Prostate gland (tissue), 2 donors: ENCODE results near the gene NUMA1. TPM values are rescaled to one million over a fixed set of nuclear protein-coding genes. Genes with fewer than 3 reads are reported as not detected.
A peak's percentile ranks its signal among the peaks of the same experiment; 100 is the strongest.

ENCODE experiments used
- DNase-seq: peaks from one replicate; pipeline ENCODE4 v3.0.0-alpha.2; 2019; ENCODE audit warnings: low spot score
- H3K27ac ChIP-seq, 2 donors: fragments of 200-600 bp; sonication (generic); 2 replicates each; pipeline ENCODE4 v1.5.1; 2017 to 2019
- H3K27me3 ChIP-seq: fragments of 200-600 bp; sonication (generic); replicated peaks from 2 replicates; pipeline ENCODE4 v1.5.1; 2019; ENCODE audit not compliant: insufficient read depth
- H3K36me3 ChIP-seq, 2 donors: fragments of 200-600 bp; sonication (generic); 1 replicate in 1 of 2; 2 replicates in 1 of 2; pipeline versions ENCODE4 v1.5.1 to v1.8.1; 2017 to 2019
- H3K4me1 ChIP-seq: fragments of 200-600 bp; sonication (generic); replicated peaks from 2 replicates; pipeline ENCODE4 v1.5.1; 2019
- H3K4me3 ChIP-seq, 2 donors: fragments of 200-600 bp; sonication (generic); 2 replicates each; pipeline ENCODE4 v1.5.1; 2017 to 2019
- H3K9me3 ChIP-seq: fragments of 200-600 bp; sonication (generic); 2 replicates; pipeline ENCODE4 v1.5.1; 2017
- POLR2A ChIP-seq: fragments of 450-650 bp; IDR thresholded peaks from one replicate; pipeline ENCODE4 v1.6.1; 2016; ENCODE audit warnings: antibody characterized with exemption, mild to moderate bottlenecking
- POLR2AphosphoS5 ChIP-seq: sonication (generic); formaldehyde crosslinking; IDR thresholded peaks from one replicate; pipeline ENCODE4 v1.6.1; 2017; ENCODE audit warnings: antibody characterized with exemption
- WGBS: methylation state at CpG from one replicate; pipeline ENCODE4 v1.1.5; 2018; 5-methylcytosine and 5-hydroxymethylcytosine counted together
- intact Hi-C: fragments of 100-400 bp; cut with DNase I; formaldehyde crosslinking; loops from one replicate; pipeline ENCODE4 v1.14.2; 2022
- total RNA-seq, 2 donors: library from RNA; depleted of rRNA; stranded (reverse); fragments of >200 nt; gene quantifications; one replicate each; pipeline ENCODE4 v1.1.0, GENCODE V29; 2016
- TF ChIP-seq, protein P1 (sequence below), 4 experiments: fragments of 200-600 bp in 2 of 4; fragments of 450-650 bp in 2 of 4; sonication (generic) in 2 of 4; IDR thresholded peaks; 1 replicate in 3 of 4; 2 replicates in 1 of 4; pipeline ENCODE4 v1.5.1; 2016 to 2019; ENCODE audit warnings: antibody characterized with exemption in 4 of 4, mild to moderate bottlenecking in 2 of 4, moderate library complexity in 2 of 4

The NUMA1 gene
- total RNA-seq, 2 donors from 2014 or later: 623 to 712 TPM

- H3K27ac ChIP-seq: no peak overlapping the region
Observed at GRCh38 chr11:72098741-72099140, 18.4 kb upstream of the NUMA1 start.

GRCh38 chr11:72091292-72091691 lies 10.9 kb upstream of the NUMA1 start:
- no peak overlapping the region for H3K4me3 ChIP-seq
- intact Hi-C loops: loop anchor here (2.0 kb wide), 1 partner anchor 66 kb away; no protein-coding TSS in a partner anchor
- H3K36me3 ChIP-seq: peaks cover 0 to 4% of the 10 kb centered on the region in 2 donors
- no peaks in the 10 kb centered on the region for H3K27me3 ChIP-seq
- peak overlapping the region; percentile 55 to 58 for H3K27ac ChIP-seq
- no peaks in the 10 kb centered on the region for H3K9me3 ChIP-seq
- 33% methylated on average over 4 of the region's 4 CpGs for WGBS
- H3K4me1 ChIP-seq: peaks cover 4% of the 10 kb centered on the region
- peak; percentile 80 for TF ChIP-seq POLR2AphosphoS5
- TF ChIP-seq, protein P1, sequence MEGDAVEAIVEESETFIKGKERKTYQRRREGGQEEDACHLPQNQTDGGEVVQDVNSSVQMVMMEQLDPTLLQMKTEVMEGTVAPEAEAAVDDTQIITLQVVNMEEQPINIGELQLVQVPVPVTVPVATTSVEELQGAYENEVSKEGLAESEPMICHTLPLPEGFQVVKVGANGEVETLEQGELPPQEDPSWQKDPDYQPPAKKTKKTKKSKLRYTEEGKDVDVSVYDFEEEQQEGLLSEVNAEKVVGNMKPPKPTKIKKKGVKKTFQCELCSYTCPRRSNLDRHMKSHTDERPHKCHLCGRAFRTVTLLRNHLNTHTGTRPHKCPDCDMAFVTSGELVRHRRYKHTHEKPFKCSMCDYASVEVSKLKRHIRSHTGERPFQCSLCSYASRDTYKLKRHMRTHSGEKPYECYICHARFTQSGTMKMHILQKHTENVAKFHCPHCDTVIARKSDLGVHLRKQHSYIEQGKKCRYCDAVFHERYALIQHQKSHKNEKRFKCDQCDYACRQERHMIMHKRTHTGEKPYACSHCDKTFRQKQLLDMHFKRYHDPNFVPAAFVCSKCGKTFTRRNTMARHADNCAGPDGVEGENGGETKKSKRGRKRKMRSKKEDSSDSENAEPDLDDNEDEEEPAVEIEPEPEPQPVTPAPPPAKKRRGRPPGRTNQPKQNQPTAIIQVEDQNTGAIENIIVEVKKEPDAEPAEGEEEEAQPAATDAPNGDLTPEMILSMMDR (IDR thresholded peaks at IDR 0.05): peak; percentile 64 to 97 (median 91)
- TF ChIP-seq POLR2A: no peak
- peak; percentile 71 for DNase-seq

More at GRCh38 chr11:72098741-72099140, 18.4 kb upstream of the NUMA1 start:
- no peaks in the 10 kb centered on the region for H3K9me3 ChIP-seq
- WGBS: 83% methylated on average over 3 of the region's 3 CpGs
- peaks cover 7 to 19% of the 10 kb centered on the region in 2 donors for H3K36me3 ChIP-seq
- no peak overlapping the region for H3K4me3 ChIP-seq
- intact Hi-C loops: no loop called here
- TF ChIP-seq POLR2AphosphoS5: no peak
- TF ChIP-seq, protein P1 (IDR thresholded peaks at IDR 0.05): no peak
- TF ChIP-seq POLR2A: no peak
- no peak for DNase-seq
- H3K4me1 ChIP-seq: peaks cover 10% of the 10 kb centered on the region
- H3K27me3 ChIP-seq: no peaks in the 10 kb centered on the region

- 72% methylated on average over 4 of the region's 4 CpGs for WGBS
- Histone ChIP-seq H3K9me3 (no peaks in the 10 kb centered on the region), H3K4me1 (peaks cover 9% of the 10 kb centered on the region), H3K27ac (no peak overlapping the region), H3K4me3 (no peak overlapping the region), H3K27me3 (no peaks in the 10 kb centered on the region), H3K36me3 (no peaks in the 10 kb centered on the region)
- TF ChIP-seq, protein P1 (IDR thresholded peaks at IDR 0.05): no peak
- TF ChIP-seq POLR2AphosphoS5 (no peak), POLR2A (no peak)
- intact Hi-C loops: loop anchor here (5.0 kb wide), 1 partner anchor 111 kb away; no protein-coding TSS in a partner anchor
- no peak for DNase-seq
Observed at GRCh38 chr11:72088076-72088808, 7.9 kb upstream of the NUMA1 start.

DNA sequence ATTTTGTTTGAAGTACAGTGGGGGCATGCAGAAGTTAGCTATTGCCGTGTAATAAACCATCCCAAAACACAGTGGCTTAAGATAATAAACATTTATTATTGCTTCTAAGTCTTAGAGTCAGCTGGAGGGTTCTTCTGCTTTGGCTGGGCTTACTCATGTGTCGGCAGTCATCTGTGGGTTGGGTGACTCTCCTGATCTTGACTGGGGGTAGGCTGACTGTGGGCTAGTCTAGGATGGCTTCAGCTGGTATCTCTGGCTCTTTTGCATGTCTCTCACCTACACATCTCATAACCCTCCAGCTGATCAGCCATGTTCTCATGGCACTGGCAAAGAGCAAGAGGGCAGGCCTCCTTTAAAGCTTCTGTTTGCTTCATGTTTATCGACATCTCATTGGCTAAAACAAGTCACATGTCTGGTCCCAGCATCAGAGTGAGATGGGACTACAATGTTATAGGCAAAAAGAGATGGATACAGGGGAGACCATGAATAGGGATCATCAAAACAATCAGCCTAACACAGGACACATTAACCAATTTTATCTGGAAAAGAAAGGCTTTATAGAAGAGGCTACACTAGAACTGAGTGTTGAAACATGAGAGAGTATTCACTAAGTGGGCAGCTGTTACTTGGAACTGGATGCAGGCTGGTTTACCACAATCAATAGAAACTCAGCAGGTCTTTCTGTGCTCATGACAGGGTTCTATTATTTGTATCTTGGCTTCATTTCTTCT lies 5.4 kb upstream of the NUMA1 start:
- Histone ChIP-seq H3K36me3 (no peaks in the 10 kb centered on the region), H3K4me1 (peaks cover 23% of the 10 kb centered on the region), H3K27ac (peak overlapping the region; percentile 21 to 50), H3K4me3 (no peak overlapping the region), H3K9me3 (no peaks in the 10 kb centered on the region), H3K27me3 (no peaks in the 10 kb centered on the region)
- intact Hi-C loops: loop anchor here (5.0 kb wide), 1 partner anchor 108 kb away; no protein-coding TSS in a partner anchor
- DNase-seq: no peak
- TF ChIP-seq POLR2AphosphoS5 (no peak), POLR2A (no peak)
- TF ChIP-seq, protein P1 (IDR thresholded peaks at IDR 0.05): no peak
- 66% methylated on average over 3 of the region's 3 CpGs for WGBS
